H54 (cell line): ENCODE measurements around the gene PREX1.

Source experiments
- DNase-seq: peaks from one replicate; pipeline ENCODE4 v3.0.0; 2011; ENCODE audit warnings: low spot score, mixed read lengths; ENCODE audit not compliant: insufficient read length
- FAIRE-seq: peaks from 3 replicates; lab custom pipeline; 2011; peaks lifted over from hg19 to GRCh38; lab: Jason Lieb, UNC
- POLR2A ChIP-seq: IDR thresholded peaks from 2 replicates; pipeline ENCODE4 v1.6.1; 2011; ENCODE audit warnings: low read depth, mild to moderate bottlenecking, low read length

Gene PREX1

GRCh38 chr20:48752963-48753362, 74.8 kb downstream of the PREX1 start:
- no peak for TF ChIP-seq POLR2A
- FAIRE-seq (no peak), DNase-seq (no peak)

- no peak for TF ChIP-seq POLR2A
Observed at GRCh38 chr20:48751871-48752270, 75.9 kb downstream of the PREX1 start.

DNA sequence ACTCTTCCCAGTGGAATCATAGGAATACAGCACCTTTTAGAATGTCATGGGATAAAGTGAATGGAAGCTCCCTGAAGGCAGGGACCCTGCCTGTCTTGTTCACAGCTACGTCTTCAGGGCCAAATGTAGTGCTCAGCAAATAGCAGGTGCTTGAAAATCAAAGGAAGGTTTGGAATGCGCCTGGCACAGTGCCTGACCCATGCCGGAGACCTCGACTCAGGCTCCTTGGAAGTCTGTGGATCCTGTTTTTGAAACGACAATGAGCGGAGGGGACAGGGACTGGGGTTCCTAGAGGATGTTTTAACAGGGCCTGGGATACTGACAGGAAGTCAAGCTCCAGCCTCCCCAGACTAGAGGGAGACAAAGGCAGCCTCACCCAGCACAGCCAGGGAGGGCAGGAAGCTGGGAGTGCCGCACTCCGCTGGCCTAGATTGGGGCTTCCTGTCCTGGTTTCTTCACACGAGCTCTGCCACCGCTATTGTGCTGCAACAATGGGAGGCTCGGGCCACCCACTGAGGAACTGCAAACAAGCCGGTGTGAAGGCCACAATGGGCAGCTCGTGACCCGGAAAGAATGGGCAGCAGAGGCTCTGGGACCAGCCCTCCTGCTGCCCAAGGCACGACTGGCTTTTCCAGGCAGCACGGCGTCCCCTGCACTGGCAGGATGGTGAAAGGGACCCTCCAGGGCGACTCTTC, 76.7 kb downstream of the PREX1 start:
- TF ChIP-seq POLR2A, result no peak
- FAIRE-seq (no peak), DNase-seq (no peak)

More at GRCh38 chr20:48751871-48752270, 75.9 kb downstream of the PREX1 start:
- DNase-seq (no peak), FAIRE-seq (no peak)

DNA sequence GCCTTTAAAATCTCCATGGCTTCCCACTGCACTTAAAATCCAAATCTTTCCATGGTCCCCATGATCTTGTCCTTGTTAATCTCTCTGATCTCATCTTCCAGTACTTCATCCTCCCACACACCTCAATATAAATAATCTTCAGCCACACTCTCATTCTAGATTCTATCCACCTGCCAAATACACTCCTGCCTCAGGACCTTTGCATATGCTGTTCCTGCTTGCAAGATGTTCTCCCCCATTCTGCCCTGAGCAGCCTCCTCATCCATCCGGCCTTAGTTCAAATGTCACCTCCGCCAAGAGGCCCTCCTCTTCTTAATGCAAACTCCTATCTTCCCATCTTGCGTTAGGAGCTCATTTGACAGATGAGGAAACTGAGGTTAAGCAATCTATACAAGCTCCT, 77.4 kb downstream of the PREX1 start:
- TF ChIP-seq POLR2A, result no peak
- FAIRE-seq (no peak), DNase-seq (no peak)

GRCh38 chr20:48749437-48749836, 78.4 kb downstream of the PREX1 start:
- FAIRE-seq (no peak), DNase-seq (no peak)
- no peak for TF ChIP-seq POLR2A

- TF ChIP-seq POLR2A, result no peak
- DNase-seq (no peak), FAIRE-seq (no peak)
Observed at GRCh38 chr20:48748556-48748955, 79.2 kb downstream of the PREX1 start.

DNA sequence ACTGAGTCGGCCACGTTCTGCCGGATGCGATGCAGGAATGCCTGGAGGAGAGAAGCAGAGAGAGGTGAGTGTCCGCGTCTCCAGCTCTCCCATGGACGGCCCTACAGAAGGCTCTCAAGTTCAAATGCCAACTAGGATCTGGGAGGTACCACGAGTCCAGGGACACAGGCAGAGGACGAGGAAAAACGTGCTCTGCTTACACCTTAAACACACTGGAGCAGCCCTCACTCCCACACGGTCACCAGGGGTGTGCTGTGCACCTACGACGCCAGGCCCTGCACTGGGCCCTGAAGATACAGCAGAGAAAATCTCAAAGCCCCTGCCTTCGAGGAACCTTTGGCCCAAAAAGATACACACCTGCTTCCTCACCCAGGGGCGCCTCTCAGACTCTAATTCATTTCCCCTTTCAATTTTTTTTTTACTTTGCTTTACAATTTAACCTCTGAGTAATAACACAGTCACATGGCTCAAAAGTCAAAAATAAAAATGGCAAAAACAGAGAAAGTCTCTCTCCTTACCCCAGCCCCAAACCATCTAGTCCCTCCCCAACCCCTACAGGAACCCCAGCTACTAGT, 79.9 kb downstream of the PREX1 start:
- TF ChIP-seq POLR2A, result no peak
- DNase-seq (no peak), FAIRE-seq (no peak)

DNA sequence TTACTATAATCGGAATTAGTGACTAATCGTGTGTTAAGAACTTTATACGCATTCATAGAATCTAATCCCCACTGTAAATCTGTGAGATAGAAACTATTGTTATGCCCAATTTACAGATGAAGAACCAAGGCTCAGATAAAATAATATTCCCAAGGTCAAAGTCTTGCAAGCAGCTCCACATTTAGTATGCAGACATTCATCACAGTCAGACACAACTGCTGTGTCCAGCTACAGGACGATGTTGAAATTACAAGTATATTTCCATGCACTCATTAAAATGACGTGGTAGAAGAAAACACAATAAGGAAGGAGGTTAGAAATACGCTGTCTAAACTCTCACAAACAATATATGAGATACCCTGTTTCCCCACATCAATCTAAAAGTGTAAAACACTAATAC, 82.5 kb downstream of the PREX1 start:
- FAIRE-seq (no peak), DNase-seq (no peak)
- no peak for TF ChIP-seq POLR2A

- FAIRE-seq (no peak), DNase-seq (no peak)
- no peak for TF ChIP-seq POLR2A
Observed at GRCh38 chr20:48744515-48744914, 83.3 kb downstream of the PREX1 start.

DNA sequence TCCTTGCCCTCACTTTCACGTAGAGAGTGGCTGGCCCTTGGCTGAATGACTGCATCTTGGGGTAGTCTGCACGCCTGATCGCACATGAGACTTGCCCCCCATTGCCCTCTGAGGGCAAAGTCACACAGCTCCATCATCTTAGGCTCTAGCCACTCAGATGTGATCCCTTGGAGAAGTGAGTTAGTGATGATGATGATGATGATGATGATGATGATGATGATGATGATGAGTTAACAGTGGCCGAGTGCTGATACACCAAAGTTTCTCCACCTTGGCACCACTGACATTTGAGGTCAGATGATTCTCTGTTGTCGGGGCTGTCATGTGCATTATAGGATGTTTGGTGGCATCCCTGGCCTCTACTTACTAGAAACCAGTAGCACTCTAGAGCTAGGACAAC, 84.0 kb downstream of the PREX1 start:
- DNase-seq (no peak), FAIRE-seq (no peak)
- no peak for TF ChIP-seq POLR2A

GRCh38 chr20:48742912-48743680, 84.7 kb downstream of the PREX1 start:
- FAIRE-seq, result no peak
- DNase-seq, result no peak
- TF ChIP-seq POLR2A, result no peak

GRCh38 chr20:48742233-48742632, 85.6 kb downstream of the PREX1 start:
- TF ChIP-seq POLR2A, result no peak
- DNase-seq (no peak), FAIRE-seq (no peak)

DNA sequence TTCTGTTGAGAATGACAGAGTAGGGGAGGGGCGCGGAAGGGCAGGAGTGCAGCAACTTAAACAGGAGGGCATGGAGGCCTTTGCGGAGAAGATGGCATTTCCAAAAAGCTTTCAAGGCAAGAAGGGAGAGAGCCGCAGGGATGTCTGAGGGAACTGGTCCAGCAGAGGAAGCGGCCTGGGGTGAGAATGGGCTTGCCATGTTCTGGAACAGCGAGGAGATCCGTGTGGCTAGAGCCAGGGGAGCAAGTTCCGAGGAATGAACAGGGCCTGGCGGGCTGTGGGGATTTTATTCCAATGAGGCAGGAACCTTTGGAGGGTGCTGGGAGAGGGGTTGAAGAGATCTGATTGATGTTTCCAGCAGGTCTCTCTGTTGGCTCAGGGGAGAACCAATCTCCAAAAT, 86.1 kb downstream of the PREX1 start:
- no peak for FAIRE-seq
- TF ChIP-seq POLR2A, result no peak
- no peak for DNase-seq

- no peak for DNase-seq
- TF ChIP-seq POLR2A, result no peak
- no peak for FAIRE-seq
Observed at GRCh38 chr20:48740712-48741111, 87.1 kb downstream of the PREX1 start.

GRCh38 chr20:48740292-48740649, 87.5 kb downstream of the PREX1 start:
- no peak for DNase-seq
- FAIRE-seq, result no peak
- no peak for TF ChIP-seq POLR2A
